A549 (cell line): ENCODE measurements around the gene PNLIPRP1.

Source experiments
- CTCF ChIP-seq: fragments of >200 bp; sonication (Bioruptor Twin); formaldehyde crosslinking; IDR thresholded peaks from 3 replicates; pipeline ENCODE4 v1.5.1; 2016
- TP53 ChIP-seq: fragments of 250-450 bp; sonication (Bioruptor Pico); IDR thresholded peaks from 2 replicates; pipeline ENCODE4 v1.5.0; 2021; ENCODE audit warnings: mild to moderate bottlenecking, moderate library complexity

DNA sequence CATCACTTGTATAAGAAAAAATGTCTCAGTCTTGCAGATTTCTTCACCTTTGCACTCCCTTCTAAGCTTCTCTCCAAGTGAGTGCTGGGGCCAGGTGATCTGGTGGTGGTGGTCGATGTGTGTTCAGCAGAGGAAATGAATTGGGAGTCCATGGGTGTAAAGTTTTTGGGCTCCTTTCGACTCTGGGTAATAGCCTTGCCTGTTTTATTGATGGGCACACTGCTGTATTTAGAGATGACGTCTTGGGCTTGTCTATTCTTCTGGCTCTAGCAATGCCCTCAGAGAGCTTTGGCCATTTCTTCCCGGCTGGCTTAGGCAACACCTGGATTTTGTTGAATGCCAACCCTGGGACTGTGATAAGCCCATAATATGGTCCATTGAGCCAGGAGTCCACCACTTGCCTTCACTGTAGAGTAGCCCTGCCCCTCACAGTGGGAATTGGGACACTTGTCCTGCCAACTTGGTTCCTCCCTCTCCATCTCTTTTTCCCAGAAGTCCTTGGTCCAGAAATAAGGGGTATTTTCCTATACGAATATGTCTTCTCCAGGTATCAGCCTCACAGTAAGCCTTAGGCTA, 33.4 kb upstream of the PNLIPRP1 start:
- TF ChIP-seq TP53 (CRISPR knock-in tag) = no peak
- TF ChIP-seq CTCF = no peak
